IMR-90 (cell line): ENCODE results near the gene MRPL45. TPM values are rescaled to one million over a fixed set of nuclear protein-coding genes. Genes with fewer than 3 reads are reported as not detected.

Experiments
- ATAC-seq: fragments of 200-7000 bp; cut with Tn5 transposase; 2 replicates; pipeline ENCODE4 v1.9.1; 2020; ENCODE audit warnings: low read depth, mild to moderate bottlenecking, moderate library complexity
- BruUV-seq: library from RNA; stranded (reverse); fragments of 400-500 nt; replicated peaks from 2 replicates; lab custom pipeline; 2021; lab: Mats Ljungman, UMichigan
- CTCF ChIA-PET: fragments of 300-600 bp; formaldehyde crosslinking; extraction: SDS; loops from one replicate; lab custom pipeline; 2021; ENCODE audit warnings: antibody characterized with exemption; lab: Yijun Ruan, JAX
- POLR2A ChIA-PET: fragments of 300-600 bp; sonication (Branson Sonifier 250); formaldehyde crosslinking; loops from one replicate; lab custom pipeline; 2022; ENCODE audit warnings: antibody characterized with exemption; ENCODE audit not compliant: unreplicated experiment; lab: Charles Lee
- DNase-seq: peaks from one replicate; pipeline ENCODE4 v3.0.0; 2013
- H2AFZ ChIP-seq: replicated peaks from 2 replicates; pipeline ENCODE3; 2013; ENCODE audit warnings: low read length, mild to moderate bottlenecking; ENCODE audit not compliant: poor library complexity
- H2AK5ac ChIP-seq: 2 replicates; pipeline ENCODE4 v1.6.1; 2013; ENCODE audit warnings: low read depth, low read length, inconsistent platforms
- H2AK9ac ChIP-seq: replicated peaks from 2 replicates; pipeline ENCODE3; 2013; ENCODE audit warnings: mild to moderate bottlenecking, low read depth, low read length, moderate library complexity; ENCODE audit not compliant: poor library complexity
- H2BK120ac ChIP-seq: 2 replicates; pipeline ENCODE4 v1.6.1; 2013; ENCODE audit warnings: low read depth, low read length, inconsistent platforms
- H2BK15ac ChIP-seq: 3 replicates; pipeline ENCODE4 v1.6.1; 2013; ENCODE audit warnings: low read depth, low read length, inconsistent platforms
- H2BK20ac ChIP-seq: 2 replicates; pipeline ENCODE4 v1.6.1; 2013; ENCODE audit warnings: low read depth, mild to moderate bottlenecking, inconsistent platforms, low read length, moderate library complexity
- H2BK5ac ChIP-seq: 2 replicates; pipeline ENCODE4 v1.6.1; 2013; ENCODE audit warnings: mild to moderate bottlenecking, low read depth, low read length, inconsistent platforms; ENCODE audit not compliant: poor library complexity, severe bottlenecking
- H3K14ac ChIP-seq: replicated peaks from 2 replicates; pipeline ENCODE4 v1.6.1; 2013; ENCODE audit warnings: low read depth, low read length, inconsistent platforms
- H3K18ac ChIP-seq: 2 replicates; pipeline ENCODE4 v1.6.1; 2013; ENCODE audit warnings: low read depth, low read length, control low read depth
- H3K23ac ChIP-seq: 2 replicates; pipeline ENCODE4 v1.6.1; 2013; ENCODE audit warnings: low read depth, low read length, inconsistent platforms
- H3K27ac ChIP-seq: 2 replicates; pipeline ENCODE4 v1.5.1; 2013; ENCODE audit warnings: mild to moderate bottlenecking, control low read depth, low read length; ENCODE audit not compliant: insufficient read depth
- H3K27me3 ChIP-seq: 2 replicates; pipeline ENCODE4 v1.6.1; 2013; ENCODE audit warnings: low read length; ENCODE audit not compliant: control insufficient read depth, insufficient read depth
- H3K36me3 ChIP-seq: 2 replicates; pipeline ENCODE4 v1.6.1; 2013; ENCODE audit warnings: low read length, mixed read lengths; ENCODE audit not compliant: control insufficient read depth, insufficient read depth
- H3K4ac ChIP-seq: 2 replicates; pipeline ENCODE4 v1.6.1; 2013; ENCODE audit warnings: low read depth, low read length, inconsistent platforms
- H3K4me1 ChIP-seq: 2 replicates; pipeline ENCODE4 v1.6.1; 2013; ENCODE audit warnings: low read length, mixed read lengths; ENCODE audit not compliant: control insufficient read depth, insufficient read depth
- H3K4me2 ChIP-seq: 2 replicates; pipeline ENCODE4 v1.6.1; 2013; ENCODE audit warnings: low read depth, mild to moderate bottlenecking, control low read depth, low read length, moderate library complexity
- H3K4me3 ChIP-seq: 2 replicates; pipeline ENCODE4 v1.5.1; 2013; ENCODE audit warnings: low read depth, mild to moderate bottlenecking, control low read depth, low read length, moderate library complexity; ENCODE audit not compliant: insufficient read depth
- H3K56ac ChIP-seq: 2 replicates; pipeline ENCODE4 v1.6.1; 2013; ENCODE audit warnings: low read length, inconsistent platforms; ENCODE audit not compliant: insufficient read depth; ENCODE audit errors: extremely low read depth
- H3K79me1 ChIP-seq, 2 experiments: 2 replicates each; pipeline ENCODE4 v1.6.1; 2013; ENCODE audit warnings: low read length in 2 of 2, inconsistent platforms in 1 of 2, low read depth in 1 of 2
- H3K9ac ChIP-seq: 2 replicates; pipeline ENCODE4 v1.6.1; 2013; ENCODE audit warnings: low read depth, low read length, control low read depth
- H3K9me1 ChIP-seq: 2 replicates; pipeline ENCODE4 v1.6.1; 2013; ENCODE audit warnings: low read length, inconsistent platforms; ENCODE audit not compliant: insufficient read depth
- H3K9me3 ChIP-seq: 2 replicates; pipeline ENCODE4 v1.6.1; 2013; ENCODE audit warnings: low read length; ENCODE audit not compliant: control insufficient read depth, insufficient read depth
- H4K20me1 ChIP-seq: 2 replicates; pipeline ENCODE4 v1.6.1; 2013; ENCODE audit warnings: low read length, inconsistent platforms; ENCODE audit not compliant: insufficient read depth
- H4K5ac ChIP-seq: 2 replicates; pipeline ENCODE4 v1.6.1; 2013; ENCODE audit warnings: mild to moderate bottlenecking, low read depth, low read length, control low read depth
- H4K8ac ChIP-seq, 2 experiments: 2 replicates each; pipeline ENCODE4 v1.6.1; 2013; ENCODE audit warnings: low read depth in 2 of 2, low read length in 2 of 2, control low read depth in 1 of 2, inconsistent platforms in 1 of 2
- H4K91ac ChIP-seq: 2 replicates; pipeline ENCODE4 v1.6.1; 2013; ENCODE audit warnings: low read depth, low read length, inconsistent platforms; ENCODE audit not compliant: insufficient read depth
- BHLHE40 ChIP-seq: fragments of 150-350 bp; IDR thresholded peaks from 2 replicates; pipeline ENCODE4 v1.6.1; 2016; ENCODE audit warnings: mild to moderate bottlenecking, low read depth, low read length
- CEBPB ChIP-seq: IDR thresholded peaks from 2 replicates; pipeline ENCODE4 v1.6.1; 2012; ENCODE audit warnings: low read depth, low read length, improper control_type of control experiment
- CHD1 ChIP-seq: IDR thresholded peaks from 2 replicates; pipeline ENCODE4 v1.6.1; 2012; ENCODE audit warnings: low read depth, low read length, improper control_type of control experiment
- CTCF ChIP-seq: conservative IDR thresholded peaks from 2 replicates; pipeline ENCODE4 v1.5.1; 2012; ENCODE audit warnings: mild to moderate bottlenecking, low read depth, low read length, improper control_type of control experiment
- FOS ChIP-seq: fragments of 150-350 bp; IDR thresholded peaks from 2 replicates; pipeline ENCODE4 v1.6.1; 2016; ENCODE audit warnings: low read depth, low read length
- MAFK ChIP-seq: IDR thresholded peaks from 2 replicates; pipeline ENCODE4 v1.6.1; 2012; ENCODE audit warnings: low read depth, low read length, improper control_type of control experiment
- MAZ ChIP-seq: IDR thresholded peaks from 2 replicates; pipeline ENCODE4 v1.6.1; 2012; ENCODE audit warnings: low read depth, mild to moderate bottlenecking, low read length, improper control_type of control experiment, moderate library complexity, borderline replicate concordance
- MXI1 ChIP-seq: IDR thresholded peaks from 2 replicates; pipeline ENCODE4 v1.6.1; 2012; ENCODE audit warnings: low read depth, mild to moderate bottlenecking, low read length, moderate library complexity, borderline replicate concordance
- NFE2L2 ChIP-seq: fragments of 150-350 bp; IDR thresholded peaks from 2 replicates; pipeline ENCODE4 v1.6.1; 2016; ENCODE audit warnings: low read depth, mild to moderate bottlenecking, low read length
- POLR2A ChIP-seq: IDR thresholded peaks from 2 replicates; pipeline ENCODE4 v1.6.1; 2012; ENCODE audit warnings: mild to moderate bottlenecking, low read depth, low read length
- RAD21 ChIP-seq: IDR thresholded peaks from 2 replicates; pipeline ENCODE4 v1.6.1; 2012; ENCODE audit warnings: low read length, improper control_type of control experiment
- RCOR1 ChIP-seq: IDR thresholded peaks from 2 replicates; pipeline ENCODE4 v1.6.1; 2012; ENCODE audit warnings: mild to moderate bottlenecking, low read length, improper control_type of control experiment; ENCODE audit not compliant: insufficient replicate concordance
- RFX5 ChIP-seq: IDR thresholded peaks from 2 replicates; pipeline ENCODE4 v1.8.0; 2012; ENCODE audit warnings: low read depth, mild to moderate bottlenecking, low read length, moderate library complexity
- SMC3 ChIP-seq: fragments of 150-350 bp; IDR thresholded peaks from 2 replicates; pipeline ENCODE4 v1.6.1; 2016; ENCODE audit warnings: low read depth, mild to moderate bottlenecking, antibody characterized with exemption, low read length, moderate library complexity
- USF2 ChIP-seq: fragments of 150-350 bp; IDR thresholded peaks from 2 replicates; pipeline ENCODE4 v1.6.1; 2017; ENCODE audit warnings: mild to moderate bottlenecking, antibody characterized with exemption, low read length, low read depth
- WGBS, 2 experiments: methylation state at CpG; one replicate each; pipeline versions ENCODE4 v1.1.5 to v1.1.7; 2013; ENCODE audit warnings: missing lambda C conversion rate in 2 of 2; ENCODE audit not compliant: insufficient read length in 1 of 2; ENCODE audit errors: extremely low coverage in 2 of 2; 5-methylcytosine and 5-hydroxymethylcytosine counted together
- dilution Hi-C: fragments of 300-500 bp; cut with HindIII; formaldehyde crosslinking; loops from one replicate; pipeline ENCODE4 v1.14.3; 2018; ENCODE audit warnings: low sequenced_read_pairs; ENCODE audit not compliant: unreplicated experiment
- in situ Hi-C: fragments of 300-500 bp; cut with MboI; formaldehyde crosslinking; loops from 3 replicates; pipeline ENCODE4 v1.14.3; 2019; ENCODE audit warnings: low sequenced_read_pairs, inconsistent platforms, mixed read lengths
- intact Hi-C: fragments of 100-400 bp; cut with micrococcal nuclease; formaldehyde crosslinking; loops from 2 replicates; pipeline ENCODE4 v1.10.0; 2022
- polyA plus RNA-seq, 3 experiments: library from polyadenylated mRNA; depleted of rRNA; stranded (reverse); fragments of >200 nt; gene quantifications; 2 replicates each; pipeline ENCODE4 v1.2.3, GENCODE V29; 2012; ENCODE audit warnings: low replicate concordance in 1 of 3
- total RNA-seq: library from RNA; depleted of rRNA; stranded (reverse); fragments of >200 nt; gene quantifications from 2 replicates; pipeline ENCODE4 v1.2.3, GENCODE V29; 2012
- TF ChIP-seq, protein P1 (sequence below): fragments of 150-350 bp; IDR thresholded peaks from 2 replicates; pipeline ENCODE4 v1.6.1; 2016; ENCODE audit warnings: low read depth, mild to moderate bottlenecking, low read length, moderate library complexity, borderline replicate concordance

The MRPL45 gene
- total and polyA plus RNA-seq, 2 of the 4 experiments (the other 2 are of a cell fraction), result 39.6 to 46.8 TPM

DNA sequence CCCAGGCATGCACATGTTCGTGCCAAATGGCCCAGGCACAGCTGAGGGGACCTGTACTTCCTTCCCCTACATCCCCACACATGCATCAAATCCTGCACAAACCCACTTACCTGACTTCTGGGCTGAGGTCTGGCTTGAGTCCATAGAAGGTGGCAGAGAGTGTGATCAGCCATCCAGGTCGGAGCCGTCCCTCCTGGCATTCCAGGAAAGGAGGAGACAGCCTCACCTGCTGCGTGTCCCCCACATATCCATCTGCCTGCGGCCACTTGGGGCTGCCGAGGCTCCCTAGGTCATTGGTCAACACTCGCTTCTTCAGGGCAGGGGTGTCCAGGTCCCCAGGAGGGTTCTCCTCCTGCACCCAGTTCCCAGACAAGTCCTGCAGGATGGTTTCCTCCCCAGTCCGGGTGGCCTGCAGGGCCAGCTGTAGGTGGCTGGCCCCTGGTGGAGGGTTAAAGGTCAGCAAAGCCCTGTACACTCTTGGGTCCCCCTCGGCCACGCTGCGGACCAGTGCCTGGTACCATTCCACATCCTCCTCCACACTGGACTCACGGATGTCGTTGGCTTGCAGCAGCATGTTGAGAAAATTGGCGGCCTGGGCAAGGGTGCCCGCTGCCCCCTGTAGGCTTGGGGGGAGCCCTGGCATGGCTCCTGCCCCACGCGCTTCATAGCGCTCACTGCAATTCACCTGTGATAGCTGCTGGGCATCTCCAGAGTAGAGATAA, 46.1 kb downstream of the MRPL45 start:
- Histone ChIP-seq H2AFZ (no peak overlapping the region), H4K5ac (no peak overlapping the region), H3K4me2 (no peak overlapping the region), H2AK5ac (no peak overlapping the region), H3K9me1 (no peaks in the 10 kb centered on the region), H2BK15ac (no peak overlapping the region), H3K9me3 (no peaks in the 10 kb centered on the region), H3K4me3 (no peak overlapping the region), H3K9ac (no peak overlapping the region), H3K36me3 (no peaks in the 10 kb centered on the region), H2BK5ac (no peak overlapping the region), H3K27me3 (peaks cover 35% of the 10 kb centered on the region), H3K4ac (no peak overlapping the region), H3K4me1 (no peaks in the 10 kb centered on the region), H4K20me1 (no peaks in the 10 kb centered on the region), H3K56ac (no peak overlapping the region), H3K18ac (no peak overlapping the region), H4K91ac (no peak overlapping the region), H3K27ac (no peak overlapping the region), H4K8ac (no peak overlapping the region), H2BK20ac (no peak overlapping the region), H3K23ac (no peak overlapping the region), H2AK9ac (no peak overlapping the region), H3K79me1 (no peaks in the 10 kb centered on the region), H3K14ac (no peak overlapping the region), H2BK120ac (no peak overlapping the region)
- intact Hi-C loops, result no loop called here
- TF ChIP-seq, protein P1, sequence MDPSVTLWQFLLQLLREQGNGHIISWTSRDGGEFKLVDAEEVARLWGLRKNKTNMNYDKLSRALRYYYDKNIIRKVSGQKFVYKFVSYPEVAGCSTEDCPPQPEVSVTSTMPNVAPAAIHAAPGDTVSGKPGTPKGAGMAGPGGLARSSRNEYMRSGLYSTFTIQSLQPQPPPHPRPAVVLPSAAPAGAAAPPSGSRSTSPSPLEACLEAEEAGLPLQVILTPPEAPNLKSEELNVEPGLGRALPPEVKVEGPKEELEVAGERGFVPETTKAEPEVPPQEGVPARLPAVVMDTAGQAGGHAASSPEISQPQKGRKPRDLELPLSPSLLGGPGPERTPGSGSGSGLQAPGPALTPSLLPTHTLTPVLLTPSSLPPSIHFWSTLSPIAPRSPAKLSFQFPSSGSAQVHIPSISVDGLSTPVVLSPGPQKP, result no peak
- no peak for TF ChIP-seq CTCF
- no peak for TF ChIP-seq FOS
- TF ChIP-seq RCOR1, result no peak
- TF ChIP-seq USF2, result no peak
- TF ChIP-seq NFE2L2, result no peak
- no peak for TF ChIP-seq CHD1
- TF ChIP-seq RFX5, result no peak
- no peak for TF ChIP-seq CEBPB
- TF ChIP-seq BHLHE40, result no peak
- no peak for TF ChIP-seq POLR2A
- no peak for TF ChIP-seq MAFK
- no peak for TF ChIP-seq MAZ
- no peak for TF ChIP-seq SMC3
- TF ChIP-seq RAD21, result no peak
- no peak for TF ChIP-seq MXI1
- no peak for ATAC-seq
- POLR2A ChIA-PET, result no interaction called here
- 89% methylated on average over 5 of the region's 18 CpGs; no CpG with 5 or more reads in 1 of the 2 experiments for WGBS, 2 experiments
- CTCF ChIA-PET, result interaction anchor here (1.0 kb wide), 1 partner anchor 71 kb away, joined by 4 read pairs; no protein-coding TSS in a partner anchor
- no TSS peak for BruUV-seq
- no peak for DNase-seq
- in situ Hi-C loops, result no loop called here
- dilution Hi-C loops, result no loop called here
